Stimulated activated CD4-positive, alpha-beta T cell treated with anti-CD3 and anti-CD28 coated beads, Interleukin-1b, Interleukin-23, amount 100 ng/mL, for 48 hours (primary cell): Measurements from ENCODE around the gene FRAS1.
A peak's percentile ranks its signal among the peaks of the same experiment; 100 is the strongest.
"Not testable (repeated sequence)": the region's sequence is repeated elsewhere in the genome, so short reads cannot be mapped to it uniquely, and the experiment has no call there.

Source experiments
- DNase-seq: peaks from one replicate; pipeline ENCODE4 v3.0.0-alpha.2; 2020

Gene FRAS1

GRCh38 chr4:78058591-78059523 lies 1.7 kb downstream of the FRAS1 start:
- DNase-seq = no peak

GRCh38 chr4:78059524-78059889 lies 2.4 kb downstream of the FRAS1 start:
- peak; percentile 19 for DNase-seq

DNA sequence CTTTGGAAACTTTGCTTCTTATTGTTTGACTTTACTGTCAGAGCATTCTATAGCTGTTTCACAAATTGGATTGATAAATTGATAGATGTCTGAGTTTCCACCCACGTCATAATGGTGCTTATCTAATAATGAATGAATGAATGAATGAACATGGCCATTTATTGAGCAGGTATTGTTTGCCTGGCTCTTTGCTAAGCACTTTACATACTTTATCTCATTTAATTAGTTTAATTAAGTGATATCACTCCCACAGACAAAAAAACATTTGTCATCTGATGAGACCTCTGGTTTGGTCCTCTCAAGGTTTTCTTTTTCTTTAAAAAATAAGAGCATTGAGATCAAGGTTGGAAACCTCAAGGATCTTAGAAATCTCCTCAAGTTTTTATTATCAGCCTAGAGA lies 2.8 kb downstream of the FRAS1 start:
- DNase-seq = no peak

DNA sequence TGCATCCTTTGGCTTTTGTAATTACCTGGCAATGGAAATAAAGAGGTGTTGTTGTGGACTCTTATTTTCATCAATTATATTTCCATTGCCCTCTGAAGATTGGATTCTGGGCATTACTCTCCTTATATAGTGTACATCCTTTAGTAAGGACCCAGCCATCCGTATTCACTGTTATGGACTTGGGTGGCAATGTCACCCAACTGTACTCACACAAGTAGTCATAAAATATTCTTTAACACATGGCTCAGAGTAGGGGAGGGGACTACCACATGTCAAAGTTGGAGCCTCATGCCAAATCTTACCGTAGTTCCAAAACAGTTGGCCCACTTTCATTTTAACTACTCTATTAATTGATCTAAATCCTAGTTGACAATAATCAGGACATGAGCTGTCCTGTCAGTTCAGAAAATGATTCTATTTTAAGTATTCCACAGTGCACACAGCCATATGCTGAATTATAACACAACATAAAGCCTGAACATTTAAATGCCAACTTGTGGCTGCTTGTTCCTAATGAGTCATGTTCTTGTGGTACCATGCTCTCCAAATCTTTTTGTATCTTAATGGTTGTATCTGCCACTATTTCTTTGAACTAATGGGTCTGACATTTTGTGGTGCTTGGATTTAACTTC lies 4.9 kb downstream of the FRAS1 start:
- no peak for DNase-seq

GRCh38 chr4:78065508-78066192 lies 8.5 kb downstream of the FRAS1 start:
- no peak for DNase-seq

- DNase-seq = no peak
These were observed 11.4 kb downstream of the FRAS1 start for GRCh38 chr4:78068481-78068880.

DNA sequence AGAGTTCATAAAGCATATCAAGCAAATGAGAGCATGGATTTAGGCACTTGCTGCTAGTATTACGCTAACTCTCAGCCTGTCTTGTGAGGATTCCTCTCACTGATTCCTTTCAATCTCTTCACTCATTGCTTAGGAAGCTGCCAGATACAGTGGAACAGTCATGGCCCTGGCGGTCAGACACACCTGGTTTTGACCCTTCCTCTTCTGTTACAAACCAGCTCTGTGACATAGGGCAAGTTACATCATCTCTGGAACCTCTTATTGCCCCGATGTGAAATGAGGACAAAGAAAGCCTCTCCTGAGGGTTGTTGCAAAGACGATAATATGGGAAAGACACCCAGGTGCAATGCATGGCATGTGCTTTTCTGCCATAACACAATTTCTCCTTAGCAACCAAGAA lies 12.2 kb downstream of the FRAS1 start:
- no peak for DNase-seq

DNA sequence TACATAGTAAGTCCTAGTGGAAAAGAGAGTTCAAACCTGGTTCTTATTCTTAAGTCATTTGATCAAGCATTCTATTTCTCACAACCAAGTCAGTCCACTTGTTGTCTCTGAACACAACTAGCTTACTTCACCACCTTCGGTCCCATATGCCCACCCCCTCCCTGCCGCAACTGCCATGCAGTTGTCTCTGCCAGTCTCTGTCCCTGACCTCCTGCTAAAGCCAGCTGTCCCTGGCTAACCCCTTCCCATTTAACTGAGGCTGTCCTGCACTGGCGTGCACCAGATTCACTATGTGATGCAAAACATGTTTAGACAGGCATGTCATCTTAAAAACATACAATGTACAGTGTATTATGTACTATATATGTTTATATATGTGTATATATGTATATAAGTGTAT lies 12.7 kb downstream of the FRAS1 start:
- DNase-seq = no peak

DNA sequence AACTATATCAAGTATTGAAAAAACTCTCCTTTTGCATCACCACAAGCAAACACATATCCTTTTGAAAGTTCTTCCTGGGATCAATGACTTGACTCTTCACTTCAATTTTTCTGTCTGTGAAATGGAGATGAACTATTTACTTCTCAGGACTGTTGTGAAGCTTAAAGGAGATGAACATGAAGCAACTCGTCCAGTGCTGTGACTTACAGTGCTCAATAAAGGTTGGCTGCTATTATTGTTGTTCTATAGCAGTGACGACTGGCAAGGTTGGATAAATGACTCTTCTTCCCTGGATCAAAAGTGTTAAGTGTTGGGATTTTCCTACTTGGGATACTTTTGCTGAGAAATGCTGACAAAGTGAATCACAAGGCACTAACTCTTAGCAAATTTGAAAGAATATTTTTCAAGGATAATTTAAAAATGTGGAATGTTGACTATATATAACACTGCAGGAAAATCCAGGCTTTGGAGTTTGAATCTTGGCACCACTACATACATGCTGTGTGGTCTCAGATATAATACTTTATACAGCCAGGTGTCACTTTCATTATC lies 13.7 kb downstream of the FRAS1 start:
- no peak for DNase-seq

DNA sequence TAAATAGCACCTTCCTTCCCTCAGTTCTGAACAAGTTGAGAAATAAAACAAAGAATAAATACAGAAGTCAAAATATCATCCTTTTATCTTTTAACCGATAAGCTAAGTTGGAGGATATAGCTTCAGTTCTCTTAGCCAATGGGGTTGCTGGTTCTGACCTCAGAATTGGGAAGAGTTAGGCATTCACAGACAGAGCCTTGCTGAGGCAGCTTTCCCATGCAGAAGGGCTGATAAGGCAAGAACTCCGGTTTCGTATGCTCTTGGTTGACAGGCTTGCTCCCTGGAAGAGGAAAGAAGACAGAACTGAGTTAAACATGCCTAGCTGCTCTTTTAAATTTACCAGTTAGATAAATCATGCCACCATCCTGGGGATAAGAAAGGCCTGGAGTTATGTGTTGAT lies 17.6 kb downstream of the FRAS1 start:
- DNase-seq = no peak

DNA sequence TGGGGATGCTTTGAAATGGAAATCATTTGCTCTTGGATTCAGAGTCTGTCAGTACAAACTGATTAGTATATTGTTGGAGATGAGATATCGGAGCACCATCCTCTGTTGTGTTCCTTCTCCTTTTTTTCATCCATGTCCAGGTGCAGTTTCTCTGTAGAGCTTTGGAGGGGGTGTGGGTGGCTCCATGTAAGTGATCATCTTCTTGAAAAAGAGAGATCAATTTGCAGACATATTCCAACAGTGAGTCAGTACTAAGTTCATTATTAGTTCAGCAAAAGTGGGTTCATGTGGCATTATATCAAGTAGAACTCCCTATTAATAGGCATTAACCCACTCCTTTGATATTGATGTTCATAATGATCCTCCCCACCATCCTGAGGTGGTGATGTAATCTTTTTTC lies 18.9 kb downstream of the FRAS1 start:
- no peak for DNase-seq

GRCh38 chr4:78078101-78078500 lies 21.0 kb downstream of the FRAS1 start:
- DNase-seq = no peak

DNA sequence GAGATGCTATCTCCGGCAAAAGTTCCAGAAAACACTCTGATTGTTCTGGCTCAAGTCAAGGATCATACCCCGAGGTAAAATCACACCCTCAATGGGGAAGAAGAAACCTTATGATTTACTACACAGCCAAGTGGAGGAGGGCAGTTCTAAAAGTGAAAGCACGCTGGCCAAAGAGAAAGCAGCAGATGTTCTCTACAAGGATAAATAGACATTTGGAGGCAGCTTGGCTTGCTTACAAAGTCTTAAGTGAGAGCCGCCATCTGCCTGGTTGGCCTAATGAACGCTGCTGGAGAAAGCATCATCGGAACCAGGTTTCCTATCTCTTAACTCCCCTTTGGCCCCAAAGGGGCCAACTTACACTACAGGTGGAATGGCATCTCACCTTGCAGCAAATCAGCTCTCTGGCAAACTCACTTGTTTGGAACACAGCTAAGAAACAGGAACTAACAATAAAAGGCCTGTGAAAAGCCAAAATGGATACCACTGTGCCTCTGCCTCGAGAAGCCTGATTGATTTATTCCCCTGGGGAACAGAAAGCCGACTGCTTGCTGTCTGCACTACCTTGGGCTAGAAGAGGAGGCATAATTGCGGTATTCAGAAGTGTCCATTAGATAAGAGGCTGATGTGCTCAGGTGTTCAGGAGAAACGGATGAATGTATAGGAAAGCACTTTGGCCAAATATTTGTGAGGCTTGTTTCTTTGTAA lies 22.8 kb downstream of the FRAS1 start:
- DNase-seq = no peak

DNA sequence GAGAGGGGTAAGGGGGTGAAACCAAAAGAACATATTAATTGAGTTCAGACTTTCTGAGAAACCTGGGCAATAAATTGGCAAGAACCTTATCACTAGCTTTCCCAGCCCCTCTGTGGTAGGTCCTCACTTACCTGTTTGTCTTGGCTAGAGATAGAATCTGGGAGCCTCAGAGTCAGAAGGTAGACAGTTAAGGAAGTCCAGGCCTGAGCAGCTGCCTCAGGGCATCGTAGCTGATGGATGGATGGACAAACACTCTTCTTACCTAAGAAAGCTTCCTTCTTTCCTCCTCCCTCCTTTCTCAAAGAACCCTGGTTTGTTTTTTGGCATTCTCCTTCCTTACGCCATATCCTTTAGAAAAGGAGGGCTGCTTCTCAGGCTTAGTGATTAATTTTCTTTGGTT lies 24.4 kb downstream of the FRAS1 start:
- no peak for DNase-seq

DNA sequence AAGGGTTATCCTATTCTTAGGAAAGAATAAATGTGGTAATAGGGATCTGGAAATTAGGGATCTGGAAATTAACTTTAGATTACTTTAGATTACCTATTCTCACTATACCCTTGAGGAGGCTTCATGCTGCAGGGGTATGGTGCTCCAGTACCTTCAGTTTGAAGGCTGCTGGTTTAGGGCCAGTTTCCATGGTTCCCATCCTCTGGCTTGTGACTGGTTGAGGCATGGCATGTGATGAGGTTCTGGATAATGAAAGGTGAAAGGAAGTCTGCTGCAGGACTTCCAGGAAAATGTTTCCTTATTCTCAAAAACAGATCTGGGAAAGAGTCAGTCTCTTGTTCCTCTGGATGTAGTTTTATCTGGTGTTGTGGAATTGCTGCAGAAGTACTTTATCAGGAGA lies 25.9 kb downstream of the FRAS1 start:
- DNase-seq = no peak

- DNase-seq = no peak
These were observed 34.4 kb downstream of the FRAS1 start for GRCh38 chr4:78091534-78091933.

DNA sequence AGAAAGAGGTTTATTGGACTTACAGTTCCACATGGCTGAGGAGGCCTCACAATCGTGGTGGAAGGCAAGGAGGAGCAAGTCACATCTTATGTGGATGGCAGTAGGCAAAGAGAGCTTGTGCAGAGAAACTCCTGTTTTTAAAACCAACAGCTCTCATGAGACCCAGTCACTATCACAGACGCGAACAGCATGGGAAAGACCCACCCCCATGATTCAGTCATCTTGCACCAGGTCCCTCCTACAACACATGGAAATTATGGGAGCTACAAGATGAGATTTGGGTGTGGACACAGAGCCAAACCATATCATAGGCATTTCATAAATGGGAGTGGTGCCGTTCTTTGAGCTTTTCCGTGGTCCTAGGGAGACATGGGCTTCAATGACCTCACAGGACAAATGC lies 35.2 kb downstream of the FRAS1 start:
- DNase-seq = not testable (repeated sequence)

- DNase-seq = no peak
These were observed 35.7 kb downstream of the FRAS1 start for GRCh38 chr4:78092850-78093249.

DNA sequence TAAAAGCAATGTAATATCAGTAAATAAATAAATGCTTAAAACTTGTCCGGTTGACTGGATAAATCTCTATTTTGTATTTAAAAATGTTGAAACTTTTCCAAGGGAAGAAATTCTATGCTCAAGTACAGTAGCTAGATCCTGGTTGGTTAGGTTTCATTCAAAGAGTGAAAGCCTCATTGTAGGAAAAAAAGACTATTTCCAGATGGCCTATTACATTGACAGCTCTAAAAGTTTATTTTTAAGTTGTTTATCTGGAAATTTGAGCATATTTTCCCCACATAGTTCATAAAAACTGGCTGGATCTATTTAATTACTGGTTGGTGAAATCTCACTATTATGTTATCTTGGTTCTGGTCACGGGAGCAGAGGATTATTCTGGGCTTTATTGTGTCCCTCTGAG lies 38.0 kb downstream of the FRAS1 start:
- DNase-seq = no peak

- no peak for DNase-seq
These were observed 41.9 kb downstream of the FRAS1 start for GRCh38 chr4:78099058-78099457.

GRCh38 chr4:78100060-78100459 lies 42.9 kb downstream of the FRAS1 start:
- DNase-seq = no peak

GRCh38 chr4:78119698-78120097 lies 62.6 kb downstream of the FRAS1 start:
- no peak for DNase-seq
